Naive thymus-derived CD4-positive, alpha-beta T cell (primary cell): Measurements from ENCODE around the gene OR4D11. TPM values are rescaled to one million over a fixed set of nuclear protein-coding genes. Genes with fewer than 3 reads are reported as not detected.
"Not testable (repeated sequence)": the region's sequence is repeated elsewhere in the genome, so short reads cannot be mapped to it uniquely, and the experiment has no call there.

ENCODE experiments used
- ATAC-seq: fragments of 150-1000 bp; cut with Tn5 transposase; 2 replicates; pipeline ENCODE4 v1.10.0; 2021; ENCODE audit warnings: mild to moderate bottlenecking, moderate library complexity
- CTCF ChIA-PET: fragments of 350-600 bp; sonication (Branson Sonifier 250); formaldehyde crosslinking; loops from one replicate; lab custom pipeline; 2021; ENCODE audit warnings: antibody characterized with exemption; lab: Charles Lee
- POLR2A ChIA-PET: fragments of 350-600 bp; sonication (Branson Sonifier 250); formaldehyde crosslinking; loops from one replicate; lab custom pipeline; 2021; ENCODE audit warnings: antibody characterized with exemption, inconsistent platforms; lab: Charles Lee
- DNase-seq, 9 donors: peaks; one replicate each; pipeline versions ENCODE4 v3.0.0 to v3.0.0-alpha.2; 2020 to 2022; ENCODE audit warnings: mixed read lengths in 1 of 9
- H3K27ac ChIP-seq: one replicate; pipeline ENCODE4 v1.7.0; 2013; ENCODE audit warnings: mild to moderate bottlenecking, low read depth, low read length, moderate library complexity
- H3K27me3 ChIP-seq, 2 donors: one replicate each; pipeline ENCODE4 v1.7.0; 2013; ENCODE audit warnings: low read length in 2 of 2, mild to moderate bottlenecking in 2 of 2, moderate library complexity in 2 of 2; ENCODE audit not compliant: control insufficient read depth in 2 of 2, insufficient read depth in 2 of 2
- H3K36me3 ChIP-seq, 3 experiments: 1 replicate in 2 of 3; 2 replicates in 1 of 3; pipeline ENCODE4 v1.7.0; 2013; ENCODE audit warnings: low read length in 3 of 3, mild to moderate bottlenecking in 3 of 3, moderate library complexity in 1 of 3; ENCODE audit not compliant: insufficient read depth in 3 of 3, control insufficient read depth in 2 of 3
- H3K4me1 ChIP-seq, 2 donors: one replicate each; pipeline ENCODE4 v1.7.0; 2013; ENCODE audit warnings: low read length in 2 of 2, mild to moderate bottlenecking in 2 of 2, moderate library complexity in 1 of 2; ENCODE audit not compliant: control insufficient read depth in 2 of 2, insufficient read depth in 2 of 2
- H3K4me3 ChIP-seq: 2 replicates; pipeline ENCODE4 v1.7.0; 2013; ENCODE audit warnings: mild to moderate bottlenecking, low read length
- H3K9me3 ChIP-seq, 3 experiments: 1 replicate in 2 of 3; 2 replicates in 1 of 3; pipeline ENCODE4 v1.7.0; 2013; ENCODE audit warnings: low read length in 3 of 3; ENCODE audit not compliant: control insufficient read depth in 2 of 3
- H3K27ac Mint-ChIP-seq, 9 donors: one replicate each; pipeline ENCODE4 v1.8.0; 2020 to 2022; ENCODE audit warnings: mixed read lengths in 9 of 9, mild to moderate bottlenecking in 8 of 9, moderate library complexity in 5 of 9, inconsistent platforms in 2 of 9
- H3K27me3 Mint-ChIP-seq, 5 donors: one replicate each; pipeline ENCODE4 v1.8.0; 2021 to 2022; ENCODE audit warnings: mixed read lengths in 5 of 5, mild to moderate bottlenecking in 1 of 5
- H3K36me3 Mint-ChIP-seq, 5 donors: one replicate each; pipeline ENCODE4 v1.8.0; 2020 to 2022; ENCODE audit warnings: mixed read lengths in 5 of 5, mild to moderate bottlenecking in 3 of 5, inconsistent platforms in 1 of 5
- H3K4me1 Mint-ChIP-seq, 7 donors: one replicate each; pipeline ENCODE4 v1.8.0; 2020 to 2022; ENCODE audit warnings: mixed read lengths in 7 of 7, mild to moderate bottlenecking in 3 of 7, inconsistent platforms in 1 of 7
- H3K4me3 Mint-ChIP-seq, 10 donors: one replicate each; pipeline ENCODE4 v1.8.0; 2020 to 2022; ENCODE audit warnings: mild to moderate bottlenecking in 10 of 10, mixed read lengths in 10 of 10, moderate library complexity in 6 of 10, inconsistent platforms in 2 of 10
- H3K9me3 Mint-ChIP-seq, 11 donors: one replicate each; pipeline ENCODE4 v1.8.0; 2020 to 2022; ENCODE audit warnings: mixed read lengths in 11 of 11, mild to moderate bottlenecking in 4 of 11, inconsistent platforms in 1 of 11, moderate library complexity in 1 of 11
- intact Hi-C, 2 donors: fragments of 100-400 bp; cut with micrococcal nuclease; formaldehyde crosslinking; loops; one replicate each; pipeline ENCODE4 v1.15.1; 2023
- polyA plus RNA-seq, 2 donors: library from polyadenylated mRNA; unstranded; fragments of 300-500 nt; fragmentation: Illumina TruSeq; gene quantifications; one replicate each; pipeline ENCODE4 v1.2.3, GENCODE V29; 2021
- total RNA-seq, 6 experiments: library from RNA in 5 of 6; stranded (reverse) in 5 of 6; gene quantifications; 1 replicate in 5 of 6; 2 replicates in 1 of 6; pipeline ENCODE4 v1.2.3 and lab custom pipeline; 2021 to 2026

The OR4D11 gene
- total and polyA plus RNA-seq, 7 experiments from 2014 or later: not detected

DNA sequence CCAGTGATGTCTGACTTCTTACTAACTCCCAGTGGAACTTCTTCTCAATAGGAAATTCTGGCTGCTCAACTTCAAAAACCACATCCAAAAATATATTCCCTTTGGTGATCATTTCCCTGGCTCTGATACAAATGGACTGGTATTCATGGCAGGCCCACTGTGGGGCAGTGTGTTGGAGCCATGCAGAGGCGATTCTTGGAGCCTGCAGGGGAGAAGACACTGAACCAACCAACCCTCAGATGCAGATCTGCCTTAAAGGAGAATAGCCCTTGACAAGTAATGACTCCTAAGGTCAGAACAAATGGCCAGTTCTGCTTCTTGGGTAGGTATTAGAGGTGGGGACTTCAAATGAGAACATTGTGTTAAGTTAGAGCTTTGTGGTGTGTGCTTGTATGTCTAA, 20.2 kb downstream of the OR4D11 start:
- Histone ChIP-seq H3K36me3 (no peaks in the 10 kb centered on the region), H3K9me3 (no peaks in the 10 kb centered on the region), H3K27ac (no peak overlapping the region), H3K4me1 (no peaks in the 10 kb centered on the region), H3K27me3 (no peaks in the 10 kb centered on the region), H3K4me3 (no peak overlapping the region)
- ChIA-PET CTCF (no interaction called here), POLR2A (interaction anchor here (0.9 kb wide), 1 partner anchor 261 kb away, joined by 5 read pairs; no protein-coding TSS in a partner anchor)
- no peaks in the 10 kb centered on the region for H3K36me3 Mint-ChIP-seq
- peak overlapping the region in 1 of 9 donors; percentile 7 for H3K27ac Mint-ChIP-seq
- DNase-seq (no peak), ATAC-seq (no peak)
- H3K4me1 Mint-ChIP-seq: peaks cover 0 to 2% (median 0%) of the 10 kb centered on the region in 7 donors
- intact Hi-C loops: no loop called here
- peaks cover 0 to 38% (median 9%) of the 10 kb centered on the region in 5 donors for H3K27me3 Mint-ChIP-seq
- H3K9me3 Mint-ChIP-seq: no peaks in the 10 kb centered on the region
- no peak overlapping the region for H3K4me3 Mint-ChIP-seq

DNA sequence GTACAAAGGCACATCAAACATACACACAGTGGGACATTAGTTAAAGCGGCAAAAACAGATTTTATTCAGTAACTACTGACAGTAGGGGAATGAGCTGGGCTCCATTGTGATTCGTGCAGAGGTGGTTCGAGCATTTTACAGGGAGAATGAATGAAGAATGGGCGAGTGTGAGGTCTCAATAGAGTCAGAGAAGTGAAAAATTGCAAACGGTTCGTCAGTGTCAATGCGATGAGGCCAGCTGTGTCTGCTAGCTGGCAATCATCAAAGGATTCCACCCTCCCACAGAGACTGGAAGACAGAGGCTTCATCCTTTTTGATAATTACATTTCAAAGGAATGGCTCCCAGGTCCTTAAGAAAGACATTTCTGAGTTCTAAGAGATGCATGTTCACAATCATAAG, 25.3 kb downstream of the OR4D11 start:
- Mint-ChIP-seq H3K36me3 (peaks cover 0 to 3% (median 0%) of the 10 kb centered on the region in 5 donors), H3K9me3 (no peaks in the 10 kb centered on the region), H3K4me1 (no peaks in the 10 kb centered on the region), H3K27ac (no peak overlapping the region), H3K27me3 (peaks cover 0 to 20% (median 9%) of the 10 kb centered on the region in 5 donors), H3K4me3 (no peak overlapping the region)
- ChIA-PET POLR2A (no interaction called here), CTCF (interaction anchor here (0.6 kb wide), 1 partner anchor 9 kb away, joined by 4 read pairs; no protein-coding TSS in a partner anchor)
- DNase-seq: no peak
- no peak for ATAC-seq
- Histone ChIP-seq H3K4me1 (no peaks in the 10 kb centered on the region), H3K27ac (no peak overlapping the region), H3K4me3 (no peak overlapping the region), H3K9me3 (no peaks in the 10 kb centered on the region), H3K27me3 (no peaks in the 10 kb centered on the region), H3K36me3 (no peaks in the 10 kb centered on the region)
- intact Hi-C loops: no loop called here

DNA sequence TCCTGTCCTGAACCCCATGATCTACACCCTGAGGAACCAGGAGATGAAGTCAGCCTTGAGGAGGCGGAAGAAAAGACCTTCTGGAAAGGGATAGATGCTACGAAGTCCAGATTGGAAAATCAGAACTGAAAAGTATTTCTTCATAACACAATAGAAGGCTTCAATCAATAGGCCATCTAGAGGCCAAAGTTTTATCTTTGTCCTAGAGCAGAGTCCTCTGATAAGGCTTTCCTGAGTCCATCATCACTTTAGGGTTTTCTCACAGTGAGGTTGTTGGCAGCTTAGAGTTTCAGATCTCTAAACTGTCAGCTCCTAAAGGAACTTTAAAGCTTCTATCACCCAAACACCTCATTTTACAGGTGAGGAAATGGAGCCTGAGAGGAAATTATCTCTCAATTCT, 29.2 kb downstream of the OR4D11 start:
- Histone ChIP-seq H3K9me3 (no peaks in the 10 kb centered on the region), H3K4me3 (no peak overlapping the region), H3K4me1 (no peaks in the 10 kb centered on the region), H3K36me3 (no peaks in the 10 kb centered on the region), H3K27me3 (no peaks in the 10 kb centered on the region), H3K27ac (no peak overlapping the region)
- Mint-ChIP-seq H3K9me3 (no peaks in the 10 kb centered on the region), H3K4me1 (peaks cover 7 to 9% (median 8%) of the 10 kb centered on the region in 7 donors), H3K27ac (peak overlapping the region in 1 of 9 donors; percentile 36), H3K36me3 (peaks cover 0 to 3% (median 0%) of the 10 kb centered on the region in 5 donors), H3K27me3 (peaks cover 0 to 9% (median 0%) of the 10 kb centered on the region in 5 donors), H3K4me3 (no peak overlapping the region)
- intact Hi-C loops: loop anchor here in 1 of 2 donors (1.0 kb wide), 1 partner anchor 46 kb away; no protein-coding TSS in a partner anchor
- DNase-seq (no peak), ATAC-seq (no peak)
- ChIA-PET CTCF (no interaction called here), POLR2A (no interaction called here)

DNA sequence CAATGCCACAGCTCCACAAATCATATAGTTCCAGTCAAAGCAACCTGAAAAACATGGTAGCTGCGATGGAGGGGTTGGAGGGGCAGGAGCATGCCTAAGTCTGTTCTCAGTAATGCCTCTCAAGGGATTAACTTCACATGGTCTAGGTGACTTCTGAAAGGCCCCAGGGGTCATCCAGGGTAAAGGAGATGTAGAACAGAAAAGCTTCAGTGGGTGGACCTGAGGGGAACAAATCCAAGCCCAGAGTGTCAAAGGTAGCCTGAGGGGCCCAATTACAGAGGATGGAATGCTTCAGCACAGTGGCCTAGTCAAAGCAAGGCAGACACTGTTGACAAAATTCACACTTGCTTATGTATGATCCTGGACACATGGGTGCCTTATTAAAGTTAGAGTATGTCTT, 31.3 kb downstream of the OR4D11 start:
- ChIA-PET POLR2A (no interaction called here), CTCF (no interaction called here)
- Histone ChIP-seq H3K9me3 (no peaks in the 10 kb centered on the region), H3K4me3 (no peak overlapping the region), H3K4me1 (no peaks in the 10 kb centered on the region), H3K36me3 (no peaks in the 10 kb centered on the region), H3K27me3 (no peaks in the 10 kb centered on the region), H3K27ac (no peak overlapping the region)
- H3K9me3 Mint-ChIP-seq: no peaks in the 10 kb centered on the region
- H3K27me3 Mint-ChIP-seq: peaks cover 0 to 9% (median 0%) of the 10 kb centered on the region in 5 donors
- no peak overlapping the region for H3K4me3 Mint-ChIP-seq
- H3K4me1 Mint-ChIP-seq: peaks cover 9 to 14% (median 12%) of the 10 kb centered on the region in 7 donors
- ATAC-seq: no peak
- H3K36me3 Mint-ChIP-seq: peaks cover 0 to 3% (median 0%) of the 10 kb centered on the region in 5 donors
- no peak for DNase-seq
- intact Hi-C loops: loop anchor here in 1 of 2 donors (5.0 kb wide), 1 partner anchor 218 kb away; no protein-coding TSS in a partner anchor
- H3K27ac Mint-ChIP-seq: no peak overlapping the region

DNA sequence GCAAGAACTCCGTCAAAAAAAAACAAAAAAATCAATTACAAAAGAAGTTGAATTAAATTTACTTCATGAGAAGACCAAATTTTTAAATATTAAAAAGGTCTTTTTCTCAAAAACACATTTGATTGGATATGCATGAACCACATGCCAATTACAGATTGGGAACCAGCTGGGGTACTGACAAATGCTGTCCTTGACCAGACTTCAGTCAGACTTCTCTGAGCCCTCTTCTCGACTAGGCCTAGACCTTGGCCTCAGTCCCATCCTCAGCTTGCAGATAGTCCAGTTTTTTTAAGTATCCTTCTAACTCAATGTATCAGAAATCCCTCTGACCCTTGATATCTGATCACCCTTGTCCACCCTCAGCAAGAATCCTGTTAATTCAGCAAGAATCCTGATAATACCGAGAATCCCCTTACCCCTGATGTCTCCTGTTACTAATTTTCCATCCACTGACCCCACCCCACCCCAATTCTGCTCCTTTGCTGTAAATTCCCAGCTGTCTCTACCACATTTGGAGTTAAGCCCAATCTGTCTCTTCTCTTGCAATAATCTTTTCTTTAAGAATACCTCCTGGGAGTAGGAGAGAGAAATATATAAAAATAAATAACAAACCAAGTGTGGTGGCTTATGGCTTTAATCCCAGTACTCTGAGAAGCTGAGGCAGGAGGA, 38.9 kb downstream of the OR4D11 start:
- Histone ChIP-seq H3K9me3 (no peaks in the 10 kb centered on the region), H3K27me3 (no peaks in the 10 kb centered on the region), H3K27ac (no peak overlapping the region), H3K4me1 (no peaks in the 10 kb centered on the region), H3K4me3 (no peak overlapping the region), H3K36me3 (no peaks in the 10 kb centered on the region)
- Mint-ChIP-seq H3K9me3 (no peaks in the 10 kb centered on the region), H3K4me1 (peaks cover 7 to 9% (median 8%) of the 10 kb centered on the region in 7 donors), H3K27me3 (peaks cover 0 to 6% (median 0%) of the 10 kb centered on the region in 5 donors), H3K27ac (no peak overlapping the region), H3K4me3 (no peak overlapping the region), H3K36me3 (no peaks in the 10 kb centered on the region)
- ATAC-seq: no peak
- no peak for DNase-seq
- CTCF ChIA-PET: interaction anchor here (0.6 kb wide), 1 partner anchor 259 kb away, joined by 3 read pairs; no protein-coding TSS in a partner anchor
- POLR2A ChIA-PET: no interaction called here
- intact Hi-C loops: no loop called here

DNA sequence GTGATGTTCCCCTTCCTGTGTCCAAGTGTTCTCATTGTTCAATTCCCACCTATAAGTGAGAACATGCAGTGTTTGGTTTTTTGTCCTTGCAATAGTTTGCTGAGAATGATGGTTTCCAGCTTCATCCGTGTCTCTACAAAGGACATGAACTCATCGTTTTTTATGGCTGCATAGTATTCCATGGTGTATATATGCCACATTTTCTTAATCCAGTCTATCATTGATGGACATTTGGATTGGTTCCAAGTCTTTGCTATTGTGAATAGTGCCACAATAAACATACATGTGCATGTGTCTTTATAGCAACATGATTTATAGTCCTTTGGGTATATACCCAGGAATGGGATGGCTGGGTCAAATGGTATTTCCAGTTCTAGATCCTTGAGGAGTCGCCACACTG, 40.3 kb downstream of the OR4D11 start:
- H3K27me3 Mint-ChIP-seq, POLR2A ChIA-PET, H3K27ac ChIP-seq, H3K27me3 ChIP-seq, H3K9me3 ChIP-seq, H3K36me3 Mint-ChIP-seq, DNase-seq, H3K4me1 ChIP-seq, H3K4me3 Mint-ChIP-seq, H3K4me1 Mint-ChIP-seq, H3K4me3 ChIP-seq, H3K9me3 Mint-ChIP-seq, H3K36me3 ChIP-seq, CTCF ChIA-PET, intact Hi-C loops, ATAC-seq: not testable (repeated sequence)
- H3K27ac Mint-ChIP-seq: peak overlapping the region in 1 of 9 donors; percentile 46

DNA sequence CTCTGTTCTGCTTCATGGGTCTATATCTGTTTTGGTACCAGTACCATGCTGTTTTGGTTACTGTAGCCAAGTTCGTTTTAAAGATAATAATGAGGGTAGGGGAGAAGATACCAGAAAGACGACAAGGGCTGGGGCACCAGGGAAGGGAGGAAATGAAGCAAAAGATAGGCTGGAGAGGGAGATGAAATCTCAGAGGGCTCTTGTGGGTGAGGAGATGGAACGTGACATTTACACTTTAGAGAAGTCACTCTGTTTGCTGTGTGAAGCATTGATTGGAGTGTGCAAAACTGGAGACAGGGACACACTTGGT, 41.4 kb downstream of the OR4D11 start:
- no peaks in the 10 kb centered on the region for H3K9me3 ChIP-seq
- peaks cover 0 to 12% (median 9%) of the 10 kb centered on the region in 7 donors for H3K4me1 Mint-ChIP-seq
- H3K9me3 Mint-ChIP-seq: no peaks in the 10 kb centered on the region
- no peaks in the 10 kb centered on the region for H3K27me3 ChIP-seq
- H3K36me3 Mint-ChIP-seq: no peaks in the 10 kb centered on the region
- no peaks in the 10 kb centered on the region for H3K36me3 ChIP-seq
- CTCF ChIA-PET: no interaction called here
- H3K27ac Mint-ChIP-seq: no peak overlapping the region
- POLR2A ChIA-PET: no interaction called here
- DNase-seq: no peak
- no peak overlapping the region for H3K4me3 ChIP-seq
- no peak for ATAC-seq
- H3K27me3 Mint-ChIP-seq: peaks cover 0 to 6% (median 0%) of the 10 kb centered on the region in 5 donors
- intact Hi-C loops: no loop called here
- peaks cover 0 to 4% of the 10 kb centered on the region in 2 donors for H3K4me1 ChIP-seq
- H3K4me3 Mint-ChIP-seq: no peak overlapping the region
- no peak overlapping the region for H3K27ac ChIP-seq
